GM23338 (cell line): ENCODE results near the gene GJA1.
"Not testable (repeated sequence)": the region's sequence is repeated elsewhere in the genome, so short reads cannot be mapped to it uniquely, and the experiment has no call there.

Experiments used
- EZH2 ChIP-seq: fragments of 200-600 bp; sonication (generic); IDR thresholded peaks from one replicate; pipeline ENCODE4 v1.8.0; 2017; ENCODE audit warnings: antibody characterized with exemption, mild to moderate bottlenecking, low read depth; ENCODE audit not compliant: unreplicated experiment
- POLR2AphosphoS5 ChIP-seq: IDR thresholded peaks from 2 replicates; pipeline ENCODE4 v1.6.1; 2016; ENCODE audit warnings: antibody characterized with exemption, low read depth
- TF ChIP-seq, protein P1 (sequence below), 2 experiments: fragments of 200-600 bp in 1 of 2; sonication (generic) in 1 of 2; conservative IDR thresholded peaks; 2 replicates each; pipeline versions ENCODE4 v1.5.1 to v1.6.1; 2016 to 2017; ENCODE audit warnings: antibody characterized with exemption in 2 of 2, low read depth in 2 of 2, mild to moderate bottlenecking in 2 of 2, moderate library complexity in 1 of 2

DNA sequence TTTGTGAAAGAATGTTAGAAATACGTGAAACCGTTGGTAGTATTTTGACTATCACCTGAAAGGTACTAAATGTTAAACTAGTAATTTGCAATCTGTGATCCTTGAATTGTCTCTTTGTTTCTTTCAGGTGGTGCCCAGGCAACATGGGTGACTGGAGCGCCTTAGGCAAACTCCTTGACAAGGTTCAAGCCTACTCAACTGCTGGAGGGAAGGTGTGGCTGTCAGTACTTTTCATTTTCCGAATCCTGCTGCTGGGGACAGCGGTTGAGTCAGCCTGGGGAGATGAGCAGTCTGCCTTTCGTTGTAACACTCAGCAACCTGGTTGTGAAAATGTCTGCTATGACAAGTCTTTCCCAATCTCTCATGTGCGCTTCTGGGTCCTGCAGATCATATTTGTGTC is 11.3 kb downstream of the GJA1 start:
- TF ChIP-seq, protein P1, sequence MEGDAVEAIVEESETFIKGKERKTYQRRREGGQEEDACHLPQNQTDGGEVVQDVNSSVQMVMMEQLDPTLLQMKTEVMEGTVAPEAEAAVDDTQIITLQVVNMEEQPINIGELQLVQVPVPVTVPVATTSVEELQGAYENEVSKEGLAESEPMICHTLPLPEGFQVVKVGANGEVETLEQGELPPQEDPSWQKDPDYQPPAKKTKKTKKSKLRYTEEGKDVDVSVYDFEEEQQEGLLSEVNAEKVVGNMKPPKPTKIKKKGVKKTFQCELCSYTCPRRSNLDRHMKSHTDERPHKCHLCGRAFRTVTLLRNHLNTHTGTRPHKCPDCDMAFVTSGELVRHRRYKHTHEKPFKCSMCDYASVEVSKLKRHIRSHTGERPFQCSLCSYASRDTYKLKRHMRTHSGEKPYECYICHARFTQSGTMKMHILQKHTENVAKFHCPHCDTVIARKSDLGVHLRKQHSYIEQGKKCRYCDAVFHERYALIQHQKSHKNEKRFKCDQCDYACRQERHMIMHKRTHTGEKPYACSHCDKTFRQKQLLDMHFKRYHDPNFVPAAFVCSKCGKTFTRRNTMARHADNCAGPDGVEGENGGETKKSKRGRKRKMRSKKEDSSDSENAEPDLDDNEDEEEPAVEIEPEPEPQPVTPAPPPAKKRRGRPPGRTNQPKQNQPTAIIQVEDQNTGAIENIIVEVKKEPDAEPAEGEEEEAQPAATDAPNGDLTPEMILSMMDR (conservative IDR thresholded peaks at IDR 0.05; ENCODE audit: low read depth in 2 of 2), result not testable (repeated sequence)
- TF ChIP-seq EZH2, POLR2AphosphoS5: not testable (repeated sequence)
